ENCODE data around the gene AFMID. TPM values are rescaled to one million over a fixed set of nuclear protein-coding genes. Genes with fewer than 3 reads are reported as not detected.

Gene AFMID
- total RNA-seq, 1 experiment from 2014 or later: 59.3 TPM

DNA sequence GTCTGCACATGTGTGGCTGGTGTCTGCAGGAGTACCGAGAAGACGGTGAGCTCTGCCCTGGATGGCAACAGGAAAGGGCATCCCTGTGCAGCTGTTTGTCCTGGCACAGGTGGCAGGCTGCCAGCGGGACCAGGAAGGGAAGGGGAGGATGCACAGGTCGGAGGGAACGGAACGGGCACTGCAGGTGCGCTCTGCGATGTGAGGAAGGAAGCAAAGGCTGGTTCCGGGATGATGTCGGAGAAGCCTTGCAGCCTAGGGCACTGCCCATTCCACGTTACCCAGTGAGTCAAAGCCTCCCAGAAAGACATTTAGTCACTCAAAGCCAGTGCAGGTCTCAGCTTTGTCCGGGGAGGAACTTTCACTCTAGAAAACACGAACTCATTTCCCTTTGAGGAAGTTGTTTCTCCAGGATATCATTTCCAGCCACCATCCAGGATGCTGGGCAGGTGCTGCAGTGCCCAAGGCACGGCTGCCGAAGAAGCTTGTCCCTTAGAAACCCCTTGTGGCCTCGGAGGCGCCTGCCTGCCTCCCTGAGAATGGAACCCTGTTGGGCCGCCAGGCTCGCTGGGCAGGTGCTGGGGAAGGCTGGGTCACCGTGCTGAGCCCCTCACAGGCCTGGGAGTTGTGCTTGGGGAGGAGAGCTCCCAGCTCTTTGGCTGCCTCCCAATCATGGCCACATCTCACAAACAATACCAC lies 39.7 kb downstream of the AFMID start:
- in situ Hi-C loops (cut with HindIII; ENCODE audit: low pct_unique_long_range_greater_than_20kb, low sequenced_read_pairs): no loop called here
- intact Hi-C loops (cut with micrococcal nuclease; ENCODE audit: unreplicated experiment): no loop called here
- DNase-seq (ENCODE audit: low read depth, low spot score) (no peak), ATAC-seq (peak; percentile 23)
- POLR2A ChIA-PET: interaction anchor here (0.6 kb wide), 2 partner anchors 19 to 770 kb away, joined by 3 to 4 read pairs; no protein-coding TSS in a partner anchor
- Histone ChIP-seq H3K9me3 (ENCODE audit: control insufficient read depth, insufficient read depth, low read depth, low read length) (no peaks in the 10 kb centered on the region), H3K4me1 (ENCODE audit: control insufficient read depth, insufficient read depth, low read length) (no peaks in the 10 kb centered on the region), H3K27me3 (ENCODE audit: control insufficient read depth, insufficient read depth, low read length) (no peaks in the 10 kb centered on the region), H3K27ac (ENCODE audit: low read length) (no peak overlapping the region), H3K4me3 (ENCODE audit: low read depth in 2 of 2, low read length in 2 of 2) (no peak overlapping the region), H3K36me3 (ENCODE audit: control insufficient read depth, insufficient read depth, low read length) (peaks cover 7% of the 10 kb centered on the region; the same call in 1 of the 2 replicates)
- TF ChIP-seq, protein P1, sequence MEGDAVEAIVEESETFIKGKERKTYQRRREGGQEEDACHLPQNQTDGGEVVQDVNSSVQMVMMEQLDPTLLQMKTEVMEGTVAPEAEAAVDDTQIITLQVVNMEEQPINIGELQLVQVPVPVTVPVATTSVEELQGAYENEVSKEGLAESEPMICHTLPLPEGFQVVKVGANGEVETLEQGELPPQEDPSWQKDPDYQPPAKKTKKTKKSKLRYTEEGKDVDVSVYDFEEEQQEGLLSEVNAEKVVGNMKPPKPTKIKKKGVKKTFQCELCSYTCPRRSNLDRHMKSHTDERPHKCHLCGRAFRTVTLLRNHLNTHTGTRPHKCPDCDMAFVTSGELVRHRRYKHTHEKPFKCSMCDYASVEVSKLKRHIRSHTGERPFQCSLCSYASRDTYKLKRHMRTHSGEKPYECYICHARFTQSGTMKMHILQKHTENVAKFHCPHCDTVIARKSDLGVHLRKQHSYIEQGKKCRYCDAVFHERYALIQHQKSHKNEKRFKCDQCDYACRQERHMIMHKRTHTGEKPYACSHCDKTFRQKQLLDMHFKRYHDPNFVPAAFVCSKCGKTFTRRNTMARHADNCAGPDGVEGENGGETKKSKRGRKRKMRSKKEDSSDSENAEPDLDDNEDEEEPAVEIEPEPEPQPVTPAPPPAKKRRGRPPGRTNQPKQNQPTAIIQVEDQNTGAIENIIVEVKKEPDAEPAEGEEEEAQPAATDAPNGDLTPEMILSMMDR (IDR thresholded peaks at IDR 0.05): no peak
- no peak for TF ChIP-seq TCF7L2 (IDR thresholded peaks at IDR 0.05; ENCODE audit: low read depth, low read length)
- no peak for TF ChIP-seq POLR2AphosphoS5 (IDR thresholded peaks at IDR 0.05; ENCODE audit: low read depth, low read length)
- CTCF ChIA-PET: interaction anchor here (1.2 kb wide), 1 partner anchor 58 kb away, joined by 4 read pairs; no protein-coding TSS in a partner anchor
- no TSS peak for BruUV-seq (replicated peaks)

DNA sequence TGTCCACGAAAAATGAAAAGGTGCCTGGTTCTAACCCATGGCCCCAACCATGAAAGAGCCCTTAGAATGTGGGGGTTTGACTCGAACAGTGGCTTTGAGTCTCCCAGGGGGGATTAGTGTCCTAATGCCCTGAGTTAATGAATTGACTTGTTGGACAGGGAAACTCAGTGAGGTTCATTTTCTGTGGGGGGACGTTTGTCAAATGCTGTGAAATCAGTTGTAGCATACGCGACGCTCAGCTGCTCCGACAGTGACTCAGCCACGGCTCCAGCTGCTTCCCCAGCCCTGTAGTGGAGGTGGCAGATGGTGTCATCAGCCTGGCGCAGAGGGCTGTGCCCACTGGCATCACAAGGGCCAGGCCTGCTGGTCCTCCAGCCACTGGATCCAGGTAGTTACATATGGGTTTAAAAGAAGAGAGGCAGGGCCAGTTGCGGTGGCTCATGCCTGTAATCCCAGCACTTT lies 40.3 kb downstream of the AFMID start:
- DNase-seq (ENCODE audit: low read depth, low spot score) (no peak), ATAC-seq (no peak)
- CTCF ChIA-PET: interaction anchor here (0.5 to 1.2 kb wide), 2 partner anchors 27 to 58 kb away, joined by 4 read pairs; no protein-coding TSS in a partner anchor
- POLR2A ChIA-PET: no interaction called here
- Histone ChIP-seq H3K4me3 (ENCODE audit: low read depth in 2 of 2, low read length in 2 of 2) (no peak overlapping the region), H3K9me3 (ENCODE audit: control insufficient read depth, insufficient read depth, low read depth, low read length) (no peaks in the 10 kb centered on the region), H3K36me3 (ENCODE audit: control insufficient read depth, insufficient read depth, low read length) (peaks cover 7% of the 10 kb centered on the region; the same call in 1 of the 2 replicates), H3K27ac (ENCODE audit: low read length) (no peak overlapping the region), H3K27me3 (ENCODE audit: control insufficient read depth, insufficient read depth, low read length) (no peaks in the 10 kb centered on the region), H3K4me1 (ENCODE audit: control insufficient read depth, insufficient read depth, low read length) (no peaks in the 10 kb centered on the region)
- intact Hi-C loops (cut with micrococcal nuclease; ENCODE audit: unreplicated experiment): no loop called here
- in situ Hi-C loops (cut with HindIII; ENCODE audit: low pct_unique_long_range_greater_than_20kb, low sequenced_read_pairs): no loop called here
- no peak for TF ChIP-seq SIN3A (IDR thresholded peaks at IDR 0.05; ENCODE audit: borderline replicate concordance, insufficient read depth, low read depth, low read length)
- TF ChIP-seq, protein P1 (IDR thresholded peaks at IDR 0.05): no peak
- TF ChIP-seq, protein P2, sequence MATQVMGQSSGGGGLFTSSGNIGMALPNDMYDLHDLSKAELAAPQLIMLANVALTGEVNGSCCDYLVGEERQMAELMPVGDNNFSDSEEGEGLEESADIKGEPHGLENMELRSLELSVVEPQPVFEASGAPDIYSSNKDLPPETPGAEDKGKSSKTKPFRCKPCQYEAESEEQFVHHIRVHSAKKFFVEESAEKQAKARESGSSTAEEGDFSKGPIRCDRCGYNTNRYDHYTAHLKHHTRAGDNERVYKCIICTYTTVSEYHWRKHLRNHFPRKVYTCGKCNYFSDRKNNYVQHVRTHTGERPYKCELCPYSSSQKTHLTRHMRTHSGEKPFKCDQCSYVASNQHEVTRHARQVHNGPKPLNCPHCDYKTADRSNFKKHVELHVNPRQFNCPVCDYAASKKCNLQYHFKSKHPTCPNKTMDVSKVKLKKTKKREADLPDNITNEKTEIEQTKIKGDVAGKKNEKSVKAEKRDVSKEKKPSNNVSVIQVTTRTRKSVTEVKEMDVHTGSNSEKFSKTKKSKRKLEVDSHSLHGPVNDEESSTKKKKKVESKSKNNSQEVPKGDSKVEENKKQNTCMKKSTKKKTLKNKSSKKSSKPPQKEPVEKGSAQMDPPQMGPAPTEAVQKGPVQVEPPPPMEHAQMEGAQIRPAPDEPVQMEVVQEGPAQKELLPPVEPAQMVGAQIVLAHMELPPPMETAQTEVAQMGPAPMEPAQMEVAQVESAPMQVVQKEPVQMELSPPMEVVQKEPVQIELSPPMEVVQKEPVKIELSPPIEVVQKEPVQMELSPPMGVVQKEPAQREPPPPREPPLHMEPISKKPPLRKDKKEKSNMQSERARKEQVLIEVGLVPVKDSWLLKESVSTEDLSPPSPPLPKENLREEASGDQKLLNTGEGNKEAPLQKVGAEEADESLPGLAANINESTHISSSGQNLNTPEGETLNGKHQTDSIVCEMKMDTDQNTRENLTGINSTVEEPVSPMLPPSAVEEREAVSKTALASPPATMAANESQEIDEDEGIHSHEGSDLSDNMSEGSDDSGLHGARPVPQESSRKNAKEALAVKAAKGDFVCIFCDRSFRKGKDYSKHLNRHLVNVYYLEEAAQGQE (IDR thresholded peaks at IDR 0.05; ENCODE audit: insufficient read depth in 1 of 2, low read depth in 2 of 2, low read length in 1 of 2): no peak
- TF ChIP-seq TCF7L2 (IDR thresholded peaks at IDR 0.05; ENCODE audit: low read depth, low read length): no peak
- no peak for TF ChIP-seq POLR2AphosphoS5 (IDR thresholded peaks at IDR 0.05; ENCODE audit: low read depth, low read length)
- no TSS peak for BruUV-seq (replicated peaks)
